Keratinocyte (primary cell): ENCODE measurements around the gene ARID5B. TPM values are rescaled to one million over a fixed set of nuclear protein-coding genes. Genes with fewer than 3 reads are reported as not detected.

Experiments
- DNase-seq: peaks from one replicate; pipeline ENCODE4 v3.0.0-alpha.2; 2011; ENCODE audit warnings: low read depth, missing footprints, low spot score
- FAIRE-seq: peaks from 2 replicates; lab custom pipeline; 2011; peaks lifted over from hg19 to GRCh38; lab: Jason Lieb, UNC
- H2AFZ ChIP-seq: 2 replicates; pipeline ENCODE4 v1.6.0; 2012; ENCODE audit warnings: low read length, control low read depth, inconsistent platforms; ENCODE audit not compliant: control insufficient read depth
- H3K27ac ChIP-seq: 2 replicates; pipeline ENCODE4 v1.5.1; 2011; ENCODE audit warnings: low read length; ENCODE audit not compliant: control insufficient read depth, insufficient read depth
- H3K27me3 ChIP-seq: 3 replicates; pipeline ENCODE4 v1.6.0; 2011; ENCODE audit warnings: low read length; ENCODE audit not compliant: control insufficient read depth, insufficient read depth; ENCODE audit errors: extremely low read depth
- H3K36me3 ChIP-seq, 2 experiments: 2 replicates in 1 of 2; 3 replicates in 1 of 2; pipeline ENCODE4 v1.5.1; 2011; ENCODE audit warnings: low read length in 2 of 2, mild to moderate bottlenecking in 1 of 2; ENCODE audit not compliant: control insufficient read depth in 2 of 2, insufficient read depth in 2 of 2; ENCODE audit errors: extremely low read depth in 1 of 2
- H3K4me1 ChIP-seq: 3 replicates; pipeline ENCODE4 v1.5.1; 2011; ENCODE audit warnings: low read length; ENCODE audit not compliant: control insufficient read depth, insufficient read depth; ENCODE audit errors: extremely low read depth
- H3K4me2 ChIP-seq: 3 replicates; pipeline ENCODE4 v1.6.0; 2011; ENCODE audit warnings: low read depth, low read length; ENCODE audit not compliant: control insufficient read depth, insufficient read depth; ENCODE audit errors: extremely low read depth
- H3K4me3 ChIP-seq, 3 experiments: fragments of 200-600 bp in 1 of 3; sonication (generic) in 1 of 3; 2 replicates in 2 of 3; 3 replicates in 1 of 3; pipeline ENCODE4 v1.5.1; 2011 to 2016; ENCODE audit warnings: low read length in 3 of 3, mild to moderate bottlenecking in 3 of 3, control low read depth in 2 of 3, inconsistent platforms in 1 of 3, low read depth in 1 of 3, mixed read lengths in 1 of 3, mixed run types in 1 of 3, moderate library complexity in 1 of 3; ENCODE audit not compliant: control insufficient read depth in 2 of 3, insufficient read depth in 2 of 3; ENCODE audit errors: extremely low read depth in 1 of 3
- H3K79me2 ChIP-seq: 2 replicates; pipeline ENCODE4 v1.6.0; 2012; ENCODE audit warnings: low read length; ENCODE audit not compliant: control insufficient read depth, insufficient read depth
- H3K9ac ChIP-seq: 3 replicates; pipeline ENCODE4 v1.6.0; 2011; ENCODE audit warnings: low read length; ENCODE audit not compliant: control insufficient read depth, insufficient read depth; ENCODE audit errors: extremely low read depth
- H3K9me1 ChIP-seq: 3 replicates; pipeline ENCODE4 v1.6.0; 2011; ENCODE audit warnings: low read length; ENCODE audit not compliant: control insufficient read depth, insufficient read depth; ENCODE audit errors: extremely low read depth
- H3K9me3 ChIP-seq: 2 replicates; pipeline ENCODE4 v1.5.1; 2012; ENCODE audit warnings: low read depth, low read length; ENCODE audit not compliant: control insufficient read depth
- H4K20me1 ChIP-seq: 3 replicates; pipeline ENCODE4 v1.6.0; 2011; ENCODE audit warnings: low read length; ENCODE audit not compliant: control insufficient read depth, insufficient read depth; ENCODE audit errors: extremely low read depth
- CTCF ChIP-seq, 3 experiments: IDR thresholded peaks in 1 of 3; conservative IDR thresholded peaks in 1 of 3; optimal IDR thresholded peaks in 1 of 3; 2 replicates in 2 of 3; 3 replicates in 1 of 3; pipeline versions ENCODE3 to v1.5.1; 2011; ENCODE audit warnings: low read length in 3 of 3, mild to moderate bottlenecking in 3 of 3, moderate library complexity in 2 of 3, control low read depth in 1 of 3, inconsistent platforms in 1 of 3; ENCODE audit not compliant: insufficient read depth in 2 of 3; ENCODE audit errors: extremely low read depth in 1 of 3
- EZH2 ChIP-seq: IDR thresholded peaks from one replicate; pipeline ENCODE4 v1.6.1; 2012; ENCODE audit warnings: inconsistent platforms, mild to moderate bottlenecking, low read length, moderate library complexity
- dilution Hi-C: fragments of 300-500 bp; cut with MboI; formaldehyde crosslinking; loops from one replicate; pipeline ENCODE4 v1.7.0; 2020; ENCODE audit warnings: low sequenced_read_pairs; ENCODE audit not compliant: extremely low pct_ligation_motif_present
- polyA plus RNA-seq, 5 experiments: library from polyadenylated mRNA; depleted of rRNA in 3 of 5; stranded (reverse) in 3 of 5; stranded (forward) in 1 of 5; unstranded in 1 of 5; fragments of >200 nt; gene quantifications; 1 replicate in 1 of 5; 2 replicates in 3 of 5; 3 replicates in 1 of 5; pipeline versions ENCODE4 v1.2.1 to v1.2.3, GENCODE V29; 2011 to 2012; ENCODE audit warnings: missing spikeins in 2 of 5, low read depth in 1 of 5, low replicate concordance in 1 of 5

Gene ARID5B
- polyA plus RNA-seq, 1 donor (not counting 4 experiments of a cell fraction or from before 2014, with no cell fraction given), result 7.0 TPM

GRCh38 chr10:62077330-62078015 is 176.0 kb downstream of the ARID5B start:
- H3K27me3 ChIP-seq, result no peaks in the 10 kb centered on the region
- no peaks in the 10 kb centered on the region for H3K9me3 ChIP-seq
- no peak overlapping the region for H3K9ac ChIP-seq
- H3K4me1 ChIP-seq, result peaks cover 20% of the 10 kb centered on the region
- no peak for TF ChIP-seq EZH2
- TF ChIP-seq CTCF (optimal IDR thresholded peaks at IDR 0.05 in 1 of 3, IDR thresholded peaks at IDR 0.05 in 1 of 3, conservative IDR thresholded peaks at IDR 0.05 in 1 of 3; ENCODE audit: extremely low read depth in 1 of 3, insufficient read depth in 2 of 3, low read length in 3 of 3), result no peak
- peak overlapping the region; percentile 31 for H3K4me2 ChIP-seq
- H3K36me3 ChIP-seq, result peaks cover 2 to 26% of the 10 kb centered on the region in 2 experiments
- no peaks in the 10 kb centered on the region for H4K20me1 ChIP-seq
- H2AFZ ChIP-seq, result no peak overlapping the region
- no peak for DNase-seq
- H3K79me2 ChIP-seq, result peaks cover 4% of the 10 kb centered on the region
- dilution Hi-C loops, result no loop called here
- no peak for FAIRE-seq
- H3K4me3 ChIP-seq, result peak overlapping the region in 1 of 3 experiments; percentile 16
- H3K27ac ChIP-seq, result peak overlapping the region; percentile 23
- H3K9me1 ChIP-seq, result no peaks in the 10 kb centered on the region

- Histone ChIP-seq H3K4me3 (no peak overlapping the region), H3K27me3 (no peaks in the 10 kb centered on the region), H3K36me3 (peaks cover 2 to 13% of the 10 kb centered on the region in 2 experiments), H3K79me2 (peaks cover 4% of the 10 kb centered on the region), H3K4me1 (peaks cover 45% of the 10 kb centered on the region), H3K27ac (no peak overlapping the region), H3K9me3 (no peaks in the 10 kb centered on the region), H2AFZ (no peak overlapping the region), H3K4me2 (no peak overlapping the region), H3K9ac (no peak overlapping the region), H3K9me1 (no peaks in the 10 kb centered on the region), H4K20me1 (no peaks in the 10 kb centered on the region)
- dilution Hi-C loops, result no loop called here
- TF ChIP-seq EZH2, result no peak
- TF ChIP-seq CTCF (optimal IDR thresholded peaks at IDR 0.05 in 1 of 3, IDR thresholded peaks at IDR 0.05 in 1 of 3, conservative IDR thresholded peaks at IDR 0.05 in 1 of 3; ENCODE audit: extremely low read depth in 1 of 3, insufficient read depth in 2 of 3, low read length in 3 of 3), result no peak
- no peak for DNase-seq
- FAIRE-seq, result no peak
Observed at GRCh38 chr10:62079885-62080559, 178.5 kb downstream of the ARID5B start.
